Keratinocyte (primary cell): ENCODE results near the gene CCDC185. TPM values are rescaled to one million over a fixed set of nuclear protein-coding genes. Genes with fewer than 3 reads are reported as not detected.

ENCODE experiments used
- DNase-seq: peaks from one replicate; pipeline ENCODE4 v3.0.0-alpha.2; 2011; ENCODE audit warnings: low read depth, missing footprints, low spot score
- FAIRE-seq: peaks from 2 replicates; lab custom pipeline; 2011; peaks lifted over from hg19 to GRCh38; lab: Jason Lieb, UNC
- H2AFZ ChIP-seq: 2 replicates; pipeline ENCODE4 v1.6.0; 2012; ENCODE audit warnings: low read length, control low read depth, inconsistent platforms; ENCODE audit not compliant: control insufficient read depth
- H3K27ac ChIP-seq: 2 replicates; pipeline ENCODE4 v1.5.1; 2011; ENCODE audit warnings: low read length; ENCODE audit not compliant: control insufficient read depth, insufficient read depth
- H3K27me3 ChIP-seq: 3 replicates; pipeline ENCODE4 v1.6.0; 2011; ENCODE audit warnings: low read length; ENCODE audit not compliant: control insufficient read depth, insufficient read depth; ENCODE audit errors: extremely low read depth
- H3K36me3 ChIP-seq, 2 experiments: 2 replicates in 1 of 2; 3 replicates in 1 of 2; pipeline ENCODE4 v1.5.1; 2011; ENCODE audit warnings: low read length in 2 of 2, mild to moderate bottlenecking in 1 of 2; ENCODE audit not compliant: control insufficient read depth in 2 of 2, insufficient read depth in 2 of 2; ENCODE audit errors: extremely low read depth in 1 of 2
- H3K4me1 ChIP-seq: 3 replicates; pipeline ENCODE4 v1.5.1; 2011; ENCODE audit warnings: low read length; ENCODE audit not compliant: control insufficient read depth, insufficient read depth; ENCODE audit errors: extremely low read depth
- H3K4me2 ChIP-seq: 3 replicates; pipeline ENCODE4 v1.6.0; 2011; ENCODE audit warnings: low read depth, low read length; ENCODE audit not compliant: control insufficient read depth, insufficient read depth; ENCODE audit errors: extremely low read depth
- H3K4me3 ChIP-seq, 3 experiments: fragments of 200-600 bp in 1 of 3; sonication (generic) in 1 of 3; 2 replicates in 2 of 3; 3 replicates in 1 of 3; pipeline ENCODE4 v1.5.1; 2011 to 2016; ENCODE audit warnings: low read length in 3 of 3, mild to moderate bottlenecking in 3 of 3, control low read depth in 2 of 3, inconsistent platforms in 1 of 3, low read depth in 1 of 3, mixed read lengths in 1 of 3, mixed run types in 1 of 3, moderate library complexity in 1 of 3; ENCODE audit not compliant: control insufficient read depth in 2 of 3, insufficient read depth in 2 of 3; ENCODE audit errors: extremely low read depth in 1 of 3
- H3K79me2 ChIP-seq: 2 replicates; pipeline ENCODE4 v1.6.0; 2012; ENCODE audit warnings: low read length; ENCODE audit not compliant: control insufficient read depth, insufficient read depth
- H3K9ac ChIP-seq: 3 replicates; pipeline ENCODE4 v1.6.0; 2011; ENCODE audit warnings: low read length; ENCODE audit not compliant: control insufficient read depth, insufficient read depth; ENCODE audit errors: extremely low read depth
- H3K9me1 ChIP-seq: 3 replicates; pipeline ENCODE4 v1.6.0; 2011; ENCODE audit warnings: low read length; ENCODE audit not compliant: control insufficient read depth, insufficient read depth; ENCODE audit errors: extremely low read depth
- H3K9me3 ChIP-seq: 2 replicates; pipeline ENCODE4 v1.5.1; 2012; ENCODE audit warnings: low read depth, low read length; ENCODE audit not compliant: control insufficient read depth
- H4K20me1 ChIP-seq: 3 replicates; pipeline ENCODE4 v1.6.0; 2011; ENCODE audit warnings: low read length; ENCODE audit not compliant: control insufficient read depth, insufficient read depth; ENCODE audit errors: extremely low read depth
- CTCF ChIP-seq, 3 experiments: IDR thresholded peaks in 1 of 3; conservative IDR thresholded peaks in 1 of 3; optimal IDR thresholded peaks in 1 of 3; 2 replicates in 2 of 3; 3 replicates in 1 of 3; pipeline versions ENCODE3 to v1.5.1; 2011; ENCODE audit warnings: low read length in 3 of 3, mild to moderate bottlenecking in 3 of 3, moderate library complexity in 2 of 3, control low read depth in 1 of 3, inconsistent platforms in 1 of 3; ENCODE audit not compliant: insufficient read depth in 2 of 3; ENCODE audit errors: extremely low read depth in 1 of 3
- EZH2 ChIP-seq: IDR thresholded peaks from one replicate; pipeline ENCODE4 v1.6.1; 2012; ENCODE audit warnings: inconsistent platforms, mild to moderate bottlenecking, low read length, moderate library complexity
- dilution Hi-C: fragments of 300-500 bp; cut with MboI; formaldehyde crosslinking; loops from one replicate; pipeline ENCODE4 v1.7.0; 2020; ENCODE audit warnings: low sequenced_read_pairs; ENCODE audit not compliant: extremely low pct_ligation_motif_present
- polyA plus RNA-seq, 5 experiments: library from polyadenylated mRNA; depleted of rRNA in 3 of 5; stranded (reverse) in 3 of 5; stranded (forward) in 1 of 5; unstranded in 1 of 5; fragments of >200 nt; gene quantifications; 1 replicate in 1 of 5; 2 replicates in 3 of 5; 3 replicates in 1 of 5; pipeline versions ENCODE4 v1.2.1 to v1.2.3, GENCODE V29; 2011 to 2012; ENCODE audit warnings: missing spikeins in 2 of 5, low read depth in 1 of 5, low replicate concordance in 1 of 5
- small RNA-seq, 3 experiments: library from RNA; depleted of rRNA; stranded (forward); fragments of <200 nt; gene quantifications; one replicate each; pipeline ENCODE3, GENCODE V24; 2012; ENCODE audit warnings: low read depth in 3 of 3, low replicate concordance in 1 of 3; ENCODE audit not compliant: insufficient read length in 3 of 3

CCDC185 gene
- polyA plus RNA-seq, 1 donor (not counting 4 experiments of a cell fraction or from before 2014, with no cell fraction given): not detected

DNA sequence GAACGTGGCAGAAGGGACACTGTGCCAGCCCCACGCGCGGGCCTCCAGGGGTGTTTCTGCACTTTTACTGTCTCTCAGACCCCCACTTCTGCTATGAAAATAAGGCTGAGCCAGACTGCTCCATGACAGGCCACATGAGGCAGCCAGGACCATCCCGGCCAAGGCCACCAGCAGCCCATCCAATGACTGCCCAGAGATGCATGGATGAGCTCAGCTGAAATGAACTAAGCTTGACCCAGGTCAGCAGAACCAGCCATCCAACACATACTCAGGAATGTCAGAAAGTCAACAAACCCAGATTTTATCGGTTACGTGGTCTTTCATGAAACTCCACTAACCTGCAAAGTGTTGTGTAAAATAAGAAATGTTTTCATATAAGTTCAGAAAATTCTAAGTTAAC, 51.2 kb downstream of the CCDC185 start:
- DNase-seq: no peak
- no peak for FAIRE-seq
- H3K4me3 ChIP-seq: no peak overlapping the region
- no peaks in the 10 kb centered on the region for H3K9me3 ChIP-seq
- no peaks in the 10 kb centered on the region for H3K79me2 ChIP-seq
- dilution Hi-C loops: no loop called here
- no peak overlapping the region for H3K27ac ChIP-seq
- H3K9me1 ChIP-seq: no peaks in the 10 kb centered on the region
- no peak overlapping the region for H3K4me2 ChIP-seq
- H3K4me1 ChIP-seq: no peaks in the 10 kb centered on the region
- H3K27me3 ChIP-seq: no peaks in the 10 kb centered on the region
- H2AFZ ChIP-seq: no peak overlapping the region
- H3K36me3 ChIP-seq: no peaks in the 10 kb centered on the region
- no peak overlapping the region for H3K9ac ChIP-seq
- H4K20me1 ChIP-seq: no peaks in the 10 kb centered on the region
- no peak for TF ChIP-seq CTCF (optimal IDR thresholded peaks at IDR 0.05 in 1 of 3, IDR thresholded peaks at IDR 0.05 in 1 of 3, conservative IDR thresholded peaks at IDR 0.05 in 1 of 3; ENCODE audit: extremely low read depth in 1 of 3, insufficient read depth in 2 of 3, low read length in 3 of 3)
- no peak for TF ChIP-seq EZH2

Small RNAs within 50 kb of the gene (small RNA-seq; reads per million reads assigned to genes)
- 0 reads per million in 3 experiments for gene RNU4-57P

Other genes with a start within 250 kb of the CCDC185 start
- gene SUSD4, start 29.2 kb upstream of the CCDC185 start, polyA plus RNA-seq: 1.6 to 2.0 TPM (median 1.6 TPM) in 3 replicates